Left colon (tissue), 2 donors: ENCODE measurements around the gene IQCM. TPM values are rescaled to one million over a fixed set of nuclear protein-coding genes. Genes with fewer than 3 reads are reported as not detected.
A peak's percentile ranks its signal among the peaks of the same experiment; 100 is the strongest.

Experiments
- ATAC-seq: fragments of 200-7000 bp; cut with Tn5 transposase; one replicate; pipeline ENCODE4 v1.9.1; 2020; ENCODE audit warnings: mild to moderate bottlenecking, moderate library complexity
- DNase-seq, 2 donors: peaks; one replicate each; pipeline ENCODE4 v3.0.0-alpha.2; 2020
- intact Hi-C, 2 donors: fragments of 100-400 bp; cut with DNase I in 1 of 2; cut with micrococcal nuclease in 1 of 2; formaldehyde crosslinking; loops; one replicate each; pipeline versions ENCODE4 v1.11.2 to v1.14.0; 2022; cut with DNase I, micrococcal nuclease
- total RNA-seq, 2 donors: library from RNA; stranded (reverse); fragmentation: NEBNext Ultra II Directional; extraction: Animal tissue kit (Norgen Biotek cat#: 25700); gene quantifications; one replicate each; pipeline ENCODE4 v1.2.1, GENCODE V29; 2021
- donor health status: DM: no; HTN: no; CAD: no.
- donor health status: DM: yes; HTN: yes; CAD: no.

IQCM gene
- total RNA-seq, 2 donors from 2014 or later: 7.2 to 7.6 TPM

DNA sequence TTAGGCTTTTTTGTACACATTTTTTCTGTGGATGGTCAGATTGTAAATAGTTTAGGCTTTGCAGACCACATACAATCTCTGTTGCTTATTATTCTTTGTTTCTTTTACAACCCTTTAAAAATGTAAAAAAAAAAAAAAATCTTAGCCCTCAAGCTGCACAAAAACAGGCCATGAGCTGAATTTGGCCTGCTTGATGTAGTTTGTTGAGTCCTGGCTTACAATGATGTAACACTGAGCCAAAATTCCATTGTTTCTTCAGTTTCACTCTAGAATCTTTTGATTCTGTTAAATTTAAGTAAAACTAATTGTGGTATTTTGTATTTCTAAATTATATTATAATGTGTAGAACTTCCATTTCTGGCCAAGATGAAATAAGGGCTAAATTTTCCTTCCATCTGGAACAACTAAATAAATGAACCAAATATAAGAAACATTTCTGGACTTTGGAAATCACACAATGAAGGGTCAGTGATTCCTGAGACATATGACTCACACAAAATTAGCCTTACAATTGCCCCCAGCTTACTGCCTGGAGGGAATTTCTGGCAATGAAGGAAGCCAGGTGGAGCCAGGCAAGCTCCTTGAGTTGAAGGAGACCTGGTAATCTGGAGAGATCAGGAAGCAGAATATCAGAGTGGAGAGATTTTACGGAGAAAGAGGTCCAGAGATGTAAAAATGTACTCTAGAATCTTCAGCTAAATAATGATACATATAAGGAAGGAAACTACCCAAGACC is 29.8 kb downstream of the IQCM start:
- intact Hi-C loops: no loop called here
- DNase-seq: no peak
- ATAC-seq: no peak

DNA sequence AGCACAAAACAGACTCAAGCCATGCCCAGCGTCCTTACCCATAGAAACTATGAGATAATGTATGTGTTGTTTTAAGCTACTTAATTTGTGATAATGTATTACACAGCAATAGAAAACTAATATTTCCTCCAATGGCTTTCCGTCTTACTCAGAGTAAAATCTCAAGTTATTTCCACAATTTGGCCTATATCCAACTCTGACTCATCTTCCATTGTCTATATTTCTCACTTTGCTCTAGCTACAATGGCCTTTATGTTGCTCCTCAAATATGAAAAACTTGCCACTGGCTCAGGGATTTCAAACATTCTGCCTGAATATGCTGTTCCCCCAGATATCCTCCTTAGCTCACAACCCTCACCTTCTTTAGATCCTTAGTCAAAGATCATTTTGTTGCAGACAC is 31.6 kb downstream of the IQCM start:
- ATAC-seq: no peak
- intact Hi-C loops: no loop called here

DNA sequence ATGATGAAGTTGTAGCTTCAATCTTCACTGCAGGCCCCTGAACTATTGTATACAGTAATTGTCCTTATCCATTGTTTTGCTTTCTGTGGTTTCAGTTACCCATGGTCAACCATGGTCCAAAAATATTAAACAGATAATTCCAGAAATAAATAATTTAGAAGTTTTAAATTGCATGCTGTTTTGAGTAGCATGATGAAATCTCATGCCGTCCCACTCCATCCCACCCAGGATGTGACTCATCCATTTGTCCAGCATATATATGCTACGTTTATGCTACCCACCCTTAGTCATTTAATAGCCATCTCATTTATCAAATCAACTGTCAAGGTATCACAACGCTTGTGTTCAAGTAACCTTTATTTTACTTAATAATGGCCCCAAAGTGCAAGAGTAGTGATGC is 34.5 kb downstream of the IQCM start:
- DNase-seq: no peak
- intact Hi-C loops: no loop called here
- no peak for ATAC-seq

More for the DNA sequence above, 31.6 kb downstream of the IQCM start:
- no peak for DNase-seq

DNA sequence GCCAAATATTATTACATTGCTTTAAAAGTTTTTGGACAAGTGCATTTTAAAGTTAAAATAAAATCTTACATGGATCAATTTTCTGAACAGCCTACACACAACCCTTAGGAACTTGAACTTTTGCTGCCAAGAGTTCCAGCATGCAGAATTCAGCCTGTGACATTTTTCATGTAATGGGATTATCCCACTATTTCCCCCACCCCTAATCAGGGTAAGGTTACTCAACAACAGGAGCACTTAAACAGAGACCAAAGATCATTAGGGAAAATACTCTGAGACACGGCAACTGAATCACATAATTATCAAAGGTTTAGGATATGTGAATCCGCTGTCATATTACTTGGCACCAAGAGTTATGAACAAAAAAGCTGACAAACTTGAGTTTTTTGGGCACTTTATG is 47.2 kb downstream of the IQCM start:
- no peak for DNase-seq
- ATAC-seq: no peak
- intact Hi-C loops: no loop called here

DNA sequence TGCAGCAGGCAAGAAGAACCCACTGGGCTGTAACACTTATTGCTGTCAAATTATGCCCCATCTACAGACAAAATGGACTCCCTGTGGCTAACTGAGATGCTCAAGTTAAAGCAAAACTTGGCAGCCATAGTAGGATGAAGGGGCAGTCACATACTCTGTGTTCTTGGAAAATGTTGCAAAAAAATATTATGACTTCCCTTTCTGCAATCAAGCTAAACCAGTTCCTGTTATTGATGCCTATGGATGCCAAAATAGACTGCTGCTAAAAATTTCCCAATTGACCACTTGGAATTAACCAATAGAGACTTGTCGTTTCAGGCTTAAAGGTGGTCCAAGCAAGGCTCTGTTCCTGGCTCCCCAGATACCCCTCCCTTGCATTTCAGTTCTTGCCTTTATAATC is 49.5 kb downstream of the IQCM start:
- ATAC-seq (no peak), DNase-seq (no peak)
- intact Hi-C loops: no loop called here

DNA sequence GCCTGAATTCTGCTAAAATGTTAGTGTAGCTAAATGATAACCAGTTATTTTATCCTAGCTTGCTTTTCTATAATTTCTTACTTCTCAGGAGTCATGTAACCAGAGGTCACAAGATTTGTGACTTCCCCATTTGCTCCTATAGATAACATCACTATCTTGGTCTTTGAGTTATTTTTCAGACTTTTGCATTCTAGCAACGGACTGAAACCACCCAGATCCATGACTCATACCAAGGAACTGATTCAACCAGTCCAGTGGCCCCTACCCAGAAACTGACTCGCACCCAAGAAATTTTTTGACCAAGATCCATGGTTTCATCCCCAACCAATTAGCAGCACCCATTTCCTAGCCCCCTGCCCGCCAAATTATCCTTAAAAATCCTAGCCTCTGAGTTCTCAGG is 50.0 kb downstream of the IQCM start:
- intact Hi-C loops: no loop called here
- DNase-seq (no peak), ATAC-seq (no peak)

DNA sequence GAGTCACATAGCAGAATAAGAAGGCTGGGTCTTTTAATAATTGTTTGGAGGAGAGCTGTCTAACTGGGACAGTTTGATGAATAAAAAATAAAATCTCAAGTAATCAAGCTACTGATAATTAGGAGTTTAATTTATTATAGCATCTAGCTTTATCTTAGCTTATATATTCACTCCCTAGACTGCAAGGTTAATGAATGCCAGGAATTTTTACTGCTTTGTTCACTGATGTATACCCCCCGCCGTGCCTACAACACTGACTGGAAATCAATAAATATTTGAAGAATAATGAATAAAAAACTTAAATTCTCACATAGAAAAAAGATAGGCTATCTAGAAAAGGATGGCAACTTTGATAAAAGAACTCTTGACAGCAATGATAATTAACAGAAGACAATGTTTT is 59.7 kb downstream of the IQCM start:
- intact Hi-C loops: no loop called here
- ATAC-seq (no peak), DNase-seq (no peak)

DNA sequence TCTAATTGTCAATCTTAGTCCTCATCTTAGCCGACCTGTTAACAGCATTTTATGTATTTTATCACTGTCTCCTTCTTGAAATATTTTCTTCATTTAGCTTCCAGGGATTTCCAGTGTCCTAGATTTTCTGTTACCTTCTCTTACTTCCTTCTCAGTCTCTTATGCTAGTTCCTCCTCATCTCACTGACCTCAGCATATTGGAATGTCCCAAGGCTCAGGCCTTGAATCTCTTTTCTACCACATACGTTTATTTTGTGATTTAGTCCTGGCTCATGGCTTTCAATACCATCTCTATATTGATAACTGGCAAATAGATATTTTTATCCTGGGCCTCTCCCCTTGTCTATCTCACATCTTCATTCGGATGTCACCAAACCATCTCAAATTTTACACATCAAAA is 61.1 kb downstream of the IQCM start:
- ATAC-seq: no peak
- intact Hi-C loops: no loop called here

DNA sequence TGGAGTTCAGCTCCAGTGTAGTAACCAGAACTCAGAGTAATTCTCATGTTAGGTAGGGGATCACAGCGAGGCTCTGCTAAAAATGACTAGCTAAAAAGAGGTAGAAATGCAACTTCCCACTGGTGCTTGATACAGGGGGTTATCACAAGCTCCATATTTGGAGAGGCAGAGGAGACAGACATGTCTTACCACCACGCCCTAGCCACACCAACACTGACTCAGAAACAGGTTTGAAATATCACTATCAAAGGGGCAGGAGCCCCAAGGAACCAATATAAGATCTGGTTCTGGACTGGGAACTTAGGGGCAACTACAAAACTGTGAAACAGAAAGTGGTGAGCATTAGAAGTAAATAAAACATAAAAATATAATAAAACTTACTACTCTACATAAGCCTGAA is 62.9 kb downstream of the IQCM start:
- ATAC-seq: no peak
- no peak for DNase-seq
- intact Hi-C loops: no loop called here

More for the DNA sequence above, 61.1 kb downstream of the IQCM start:
- DNase-seq: no peak

DNA sequence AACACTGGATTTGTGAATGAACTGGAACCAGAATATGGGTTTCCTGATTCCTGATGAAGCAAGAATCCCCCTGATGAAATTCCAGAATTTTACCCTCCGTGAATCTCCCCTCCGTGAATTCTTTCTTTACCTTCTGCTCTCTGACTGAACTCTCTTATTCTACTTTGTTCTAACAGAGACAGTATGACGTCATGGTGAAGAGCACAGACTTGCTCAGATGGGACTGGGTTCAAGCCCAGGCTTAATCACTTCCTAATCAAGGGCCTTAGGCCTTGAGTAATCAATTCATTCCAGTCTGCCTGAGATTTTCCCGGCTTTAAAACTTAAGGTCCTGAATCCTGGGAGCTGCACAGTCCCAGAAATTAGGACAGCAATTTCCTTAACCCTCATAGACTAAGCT is 64.5 kb downstream of the IQCM start:
- intact Hi-C loops: no loop called here
- no peak for ATAC-seq
- DNase-seq: no peak

DNA sequence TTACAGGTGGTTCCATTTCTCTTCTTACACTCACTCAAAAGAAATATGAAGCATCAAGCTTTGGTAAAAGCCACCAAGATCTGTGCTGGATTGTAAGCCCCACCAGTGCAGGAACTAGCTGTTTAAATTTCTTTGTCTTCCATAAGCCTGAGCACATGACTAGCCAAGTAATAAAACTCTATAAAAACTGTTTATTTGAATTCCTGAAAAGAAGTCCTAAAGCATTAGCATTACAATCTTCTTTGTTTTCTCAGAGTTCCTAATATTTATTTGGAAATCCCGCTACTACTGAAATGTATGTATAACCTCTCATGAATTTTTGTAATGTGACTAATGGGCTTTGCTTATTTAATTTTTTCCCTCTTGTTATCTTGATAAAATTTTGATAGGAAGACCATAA is 65.9 kb downstream of the IQCM start:
- intact Hi-C loops: no loop called here
- ATAC-seq (peak; percentile 73), DNase-seq (no peak)

DNA sequence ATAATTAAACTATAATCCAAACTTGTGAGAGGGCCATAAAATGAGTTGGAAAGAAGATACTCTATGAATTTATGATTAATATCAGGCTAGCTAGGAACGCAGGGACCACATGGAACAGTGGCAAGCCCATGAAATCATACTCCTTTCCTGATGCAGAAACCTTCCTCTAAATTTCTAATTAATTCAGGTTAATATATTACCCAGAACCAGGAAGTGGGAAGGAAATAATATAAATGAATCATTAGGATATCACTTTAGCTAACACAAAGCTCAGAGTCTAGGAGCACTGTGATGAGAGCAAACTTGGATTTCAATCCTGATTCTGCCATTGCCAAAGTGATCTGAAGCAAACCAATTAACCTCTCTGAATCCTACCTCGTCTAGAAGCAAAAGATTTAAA is 68.0 kb downstream of the IQCM start:
- ATAC-seq (no peak), DNase-seq (no peak)
- intact Hi-C loops: no loop called here

DNA sequence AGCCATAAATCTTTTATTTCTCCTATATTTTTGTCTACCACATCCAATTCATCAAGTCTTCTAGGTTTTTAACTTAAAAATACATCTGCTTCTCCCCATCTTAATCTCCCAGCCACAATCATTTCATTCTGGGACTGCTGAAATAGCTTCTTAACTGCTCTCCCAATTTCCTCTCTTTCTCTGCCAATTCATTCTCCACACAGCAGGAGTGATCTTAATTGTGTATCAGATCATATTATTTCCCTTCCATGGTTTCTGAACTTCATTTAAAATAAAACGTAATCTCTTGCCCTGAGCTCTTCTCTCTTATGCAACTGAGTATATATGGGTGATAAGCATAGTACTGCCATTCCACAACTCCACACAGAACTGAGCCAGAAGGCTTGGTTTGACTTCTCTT is 69.4 kb downstream of the IQCM start:
- no peak for DNase-seq
- no peak for ATAC-seq
- intact Hi-C loops: no loop called here

DNA sequence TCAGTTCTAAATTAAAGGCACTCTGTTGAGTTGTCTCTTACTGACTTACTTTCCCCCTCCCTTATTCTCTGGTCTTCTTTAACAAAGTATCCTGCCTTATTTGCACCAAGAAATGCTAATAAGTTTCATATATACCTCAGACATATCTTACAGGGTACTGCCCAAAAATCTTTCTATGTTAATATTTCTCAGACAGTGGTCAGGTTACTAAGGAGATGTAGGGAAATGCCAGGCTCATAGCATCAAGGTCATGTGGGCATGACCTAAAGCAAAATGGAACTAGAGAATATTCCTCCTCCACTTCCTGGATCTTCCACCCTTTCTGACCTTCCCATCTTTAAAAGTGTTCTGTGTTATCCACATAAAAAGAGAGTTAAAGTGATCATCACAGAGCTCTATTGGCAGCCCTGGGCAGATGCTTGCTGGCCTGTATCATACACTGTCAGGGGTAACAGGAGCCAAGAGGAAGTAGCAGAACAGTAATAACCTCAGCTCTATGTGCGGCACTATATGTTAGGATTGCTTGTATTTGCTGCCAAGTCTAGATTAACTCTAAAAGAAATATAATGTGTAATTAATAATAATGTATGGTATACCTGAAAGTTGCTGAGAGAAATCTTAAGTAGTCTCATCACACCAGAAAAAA is 74.3 kb downstream of the IQCM start:
- peak; percentile 62 for ATAC-seq
- intact Hi-C loops: no loop called here
- no peak for DNase-seq

DNA sequence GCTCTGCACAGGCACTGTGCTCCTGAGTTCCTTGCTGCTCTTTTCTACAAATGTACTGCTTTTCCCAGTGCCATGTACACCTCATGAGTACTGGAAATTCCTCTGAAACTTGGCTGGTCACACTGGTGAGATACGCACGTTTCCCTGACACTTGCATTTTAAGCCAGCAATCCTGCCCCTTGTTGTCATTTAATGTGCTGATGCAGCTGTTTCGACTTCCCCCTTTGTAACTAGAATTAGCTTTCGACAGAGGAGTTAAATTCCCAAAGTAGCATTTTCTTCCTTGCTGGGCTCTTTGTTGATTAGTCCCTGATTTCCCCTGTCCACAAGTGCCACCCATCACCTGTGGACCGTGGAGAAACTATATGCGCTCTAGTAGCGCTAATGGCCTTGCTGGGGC is 77.5 kb downstream of the IQCM start:
- intact Hi-C loops: no loop called here
- DNase-seq (no peak), ATAC-seq (no peak)

DNA sequence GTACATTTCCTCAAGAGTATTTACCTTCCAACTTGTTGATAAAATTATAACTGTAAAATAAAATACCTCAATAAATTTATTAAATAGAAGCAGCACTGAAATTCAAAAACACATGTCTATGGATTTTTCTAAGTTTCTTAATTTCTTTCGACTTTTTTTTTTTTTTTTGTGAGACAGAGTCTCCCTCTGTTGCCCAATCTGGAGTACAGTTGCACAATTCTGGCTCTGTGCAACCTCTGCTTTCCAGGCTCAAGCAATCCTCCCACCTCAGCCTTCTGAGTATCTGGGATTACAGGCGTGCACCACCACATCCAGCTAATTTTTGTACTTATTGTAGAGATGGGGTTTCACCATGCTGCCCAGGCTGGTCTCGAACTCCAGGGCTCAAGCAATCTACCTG is 79.8 kb downstream of the IQCM start:
- intact Hi-C loops: no loop called here
- DNase-seq (no peak), ATAC-seq (peak; percentile 57)

DNA sequence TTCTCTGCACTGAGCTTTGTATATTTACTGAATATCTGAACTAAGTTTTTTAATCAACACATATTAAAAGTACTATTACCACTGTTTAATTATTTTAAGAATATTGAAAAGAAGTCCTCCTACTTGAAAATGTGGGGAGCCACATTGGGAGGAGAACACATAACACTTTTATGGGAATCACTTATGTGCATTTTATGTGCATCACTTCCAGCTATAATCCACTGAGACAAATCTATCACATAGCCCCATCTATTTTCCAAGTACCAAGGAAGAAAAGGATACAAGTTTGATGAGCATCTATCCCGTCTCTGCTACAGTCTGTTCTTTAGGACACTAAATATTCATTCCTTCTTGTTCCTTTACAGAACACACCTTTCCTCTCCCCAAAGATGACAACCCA is 87.2 kb downstream of the IQCM start:
- intact Hi-C loops: no loop called here
- ATAC-seq (no peak), DNase-seq (no peak)

DNA sequence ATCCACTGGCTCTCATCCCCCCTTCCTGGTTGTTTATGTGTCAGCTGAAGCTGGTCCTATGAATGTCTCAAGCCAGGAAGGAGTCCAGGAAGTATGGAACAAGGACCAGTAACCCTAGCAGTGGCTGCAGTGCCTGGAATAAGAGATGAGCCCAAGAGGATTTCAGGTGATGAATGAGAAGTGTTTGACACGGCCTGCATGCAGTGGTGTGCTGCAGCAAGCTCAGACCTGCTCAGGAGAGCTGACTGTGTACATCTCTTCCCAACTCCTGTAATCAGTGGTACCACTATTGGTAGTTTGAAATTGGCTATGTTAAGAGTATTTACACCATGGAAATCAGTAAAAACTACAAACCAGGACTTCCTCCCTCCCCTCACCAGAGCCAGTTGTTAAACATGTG is 88.0 kb downstream of the IQCM start:
- intact Hi-C loops: no loop called here

DNA sequence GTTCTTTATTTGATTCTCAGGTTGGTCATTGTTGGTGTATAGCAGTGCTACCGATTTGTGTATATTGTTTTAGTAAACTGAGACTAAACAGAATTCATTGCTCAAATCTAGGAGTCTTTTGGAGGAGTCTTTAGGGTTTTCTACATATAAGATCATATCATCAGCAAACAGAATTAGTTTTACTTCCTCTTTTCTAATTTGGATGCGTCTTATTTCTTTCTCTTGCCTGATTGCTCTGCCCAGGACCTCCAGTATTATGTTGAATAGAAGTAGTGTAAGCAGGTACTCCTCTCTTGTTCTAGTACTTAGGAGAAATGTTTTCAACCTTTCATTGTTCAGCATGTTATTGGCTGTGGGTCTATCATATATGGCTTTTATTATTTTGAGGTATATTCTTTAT is 92.6 kb downstream of the IQCM start:
- intact Hi-C loops: no loop called here
- DNase-seq: no peak
- no peak for ATAC-seq

More for the DNA sequence above, 88.0 kb downstream of the IQCM start:
- ATAC-seq: no peak
- DNase-seq: no peak

DNA sequence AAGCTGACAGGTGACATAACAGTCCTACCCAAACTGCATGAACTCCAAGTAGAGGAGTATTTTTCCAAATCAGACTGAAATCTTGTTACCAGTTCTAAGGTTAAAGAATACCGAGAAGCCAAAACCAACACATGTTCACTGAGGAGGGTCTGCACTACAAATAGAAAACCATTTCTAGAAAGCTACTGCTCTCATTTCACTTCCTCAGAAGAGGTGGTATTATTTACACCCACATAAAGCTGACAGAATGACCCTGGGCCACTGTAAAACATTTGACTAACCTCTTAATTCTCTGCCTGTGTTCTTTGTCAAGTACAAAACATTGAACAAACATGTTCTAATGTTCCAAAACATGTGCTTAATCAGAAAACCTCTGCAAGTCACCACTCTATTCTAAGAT is 95.8 kb downstream of the IQCM start:
- no peak for ATAC-seq
- intact Hi-C loops: no loop called here
- no peak for DNase-seq

DNA sequence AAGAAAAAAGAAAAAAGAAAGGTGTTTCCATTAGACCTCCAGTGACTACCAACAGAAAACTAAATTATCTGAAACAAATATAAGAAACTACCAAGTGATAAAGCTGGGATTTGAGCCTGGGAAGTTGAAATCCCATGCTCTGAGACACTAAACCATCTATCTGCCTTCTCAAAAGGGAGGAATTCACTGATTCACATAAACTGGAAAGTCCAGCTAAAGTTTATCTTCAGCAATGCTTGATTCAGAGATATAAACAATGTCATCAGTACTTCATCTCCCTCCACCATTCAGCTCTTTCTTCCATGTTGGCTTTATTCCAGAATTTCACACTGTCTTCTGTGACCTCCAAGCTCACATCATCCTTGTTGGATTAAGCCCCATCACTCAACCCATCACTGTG is 96.3 kb downstream of the IQCM start:
- intact Hi-C loops: no loop called here
- ATAC-seq: no peak

More for the DNA sequence above, 96.3 kb downstream of the IQCM start:
- no peak for DNase-seq
